T-cell (primary cell): ENCODE data around the gene SOD3. TPM values are rescaled to one million over a fixed set of nuclear protein-coding genes. Genes with fewer than 3 reads are reported as not detected.

ENCODE experiments used
- ATAC-seq, 4 experiments: fragments of 200-7000 bp in 3 of 4; fragments of 150-1000 bp in 1 of 4; cut with Tn5 transposase; replicated peaks in 1 of 4; 1 replicate in 3 of 4; 2 replicates in 1 of 4; pipeline ENCODE4 v1.10.0; 2021; ENCODE audit warnings: moderate library complexity in 3 of 4, mild to moderate bottlenecking in 2 of 4, moderate number of reproducible peaks in 1 of 4
- CTCF ChIA-PET, 2 donors: fragments of 300-600 bp; sonication (Branson Sonifier 250); formaldehyde crosslinking; loops; one replicate each; lab custom pipeline; 2022; ENCODE audit warnings: antibody characterized with exemption in 2 of 2; lab: Charles Lee
- POLR2A ChIA-PET, 2 donors: fragments of 300-600 bp; sonication (Branson Sonifier 250); formaldehyde crosslinking; loops; one replicate each; lab custom pipeline; 2022; ENCODE audit warnings: antibody characterized with exemption in 2 of 2; lab: Charles Lee
- DNase-seq, 35 experiments: peaks; one replicate each; pipeline versions ENCODE4 v3.0.0 to v3.0.0-alpha.2; 2013 to 2023
- H3K27ac ChIP-seq: one replicate; pipeline ENCODE4 v1.5.1; 2013; ENCODE audit warnings: low read length
- H3K27me3 ChIP-seq, 2 experiments: replicated peaks in 1 of 2; 1 replicate in 1 of 2; 2 replicates in 1 of 2; pipeline versions ENCODE4 v1.6.1 to v1.7.0; 2013; ENCODE audit warnings: low read length in 1 of 2, mixed read lengths in 1 of 2; ENCODE audit not compliant: control insufficient read depth in 2 of 2, insufficient read depth in 2 of 2; ENCODE audit errors: extremely low read depth in 1 of 2
- H3K36me3 ChIP-seq, 2 donors: 1 replicate in 1 of 2; 2 replicates in 1 of 2; pipeline versions ENCODE4 v1.6.1 to v1.7.0; 2013; ENCODE audit warnings: low read length in 1 of 2; ENCODE audit not compliant: control insufficient read depth in 2 of 2, insufficient read depth in 1 of 2; ENCODE audit errors: extremely low read depth in 1 of 2
- H3K4me1 ChIP-seq, 2 experiments: 1 replicate in 1 of 2; 2 replicates in 1 of 2; pipeline versions ENCODE4 v1.6.1 to v1.7.0; 2013; ENCODE audit warnings: low read length in 2 of 2, mixed read lengths in 1 of 2; ENCODE audit not compliant: insufficient read depth in 2 of 2, control insufficient read depth in 1 of 2; ENCODE audit errors: extremely low read depth in 1 of 2
- H3K4me3 ChIP-seq, 2 donors: 1 replicate in 1 of 2; 2 replicates in 1 of 2; pipeline versions ENCODE4 v1.5.1 to v1.7.0; 2013; ENCODE audit warnings: mild to moderate bottlenecking in 2 of 2, low read length in 1 of 2, moderate library complexity in 1 of 2; ENCODE audit not compliant: control insufficient read depth in 1 of 2; ENCODE audit errors: extremely low read depth in 1 of 2
- H3K9me3 ChIP-seq: 2 replicates; pipeline ENCODE4 v1.7.0; 2013
- H3K27ac Mint-ChIP-seq, 2 donors: one replicate each; pipeline ENCODE4 v1.8.0; 2020 to 2021; ENCODE audit warnings: mild to moderate bottlenecking in 2 of 2, mixed read lengths in 2 of 2
- H3K27me3 Mint-ChIP-seq, 2 donors: one replicate each; pipeline ENCODE4 v1.8.0; 2021 to 2022; ENCODE audit warnings: mixed read lengths in 2 of 2
- H3K36me3 Mint-ChIP-seq: one replicate; pipeline ENCODE4 v1.8.0; 2021; ENCODE audit warnings: mixed read lengths
- H3K4me1 Mint-ChIP-seq, 3 donors: one replicate each; pipeline ENCODE4 v1.8.0; 2020 to 2022; ENCODE audit warnings: mixed read lengths in 3 of 3, mild to moderate bottlenecking in 1 of 3
- H3K4me3 Mint-ChIP-seq, 3 donors: one replicate each; pipeline ENCODE4 v1.8.0; 2020 to 2022; ENCODE audit warnings: mild to moderate bottlenecking in 3 of 3, mixed read lengths in 3 of 3, moderate library complexity in 3 of 3
- H3K9me3 Mint-ChIP-seq, 3 donors: one replicate each; pipeline ENCODE4 v1.8.0; 2020 to 2022; ENCODE audit warnings: mixed read lengths in 3 of 3
- WGBS: methylation state at CpG from one replicate; pipeline ENCODE4 v1.1.5; 2013; ENCODE audit warnings: missing lambda C conversion rate; ENCODE audit not compliant: insufficient coverage; 5-methylcytosine and 5-hydroxymethylcytosine counted together
- total RNA-seq, 35 experiments: library from RNA in 6 of 35; stranded (reverse) in 6 of 35; fragments of 120-200 nt in 1 of 35; gene quantifications; one replicate each; pipeline versions ENCODE4 v1.2.1 to v1.2.4 and lab custom pipeline; 2013 to 2026

SOD3 gene
- total RNA-seq, 5 donors from 2014 or later (not counting 1 experiment from before 2014, with no cell fraction given): 0.23 to 0.35 (median 0.28) TPM; not detected in 2

- no peak for DNase-seq
- Mint-ChIP-seq H3K27me3 (peaks cover 22 to 25% of the 10 kb centered on the region in 2 donors), H3K4me3 (no peak overlapping the region), H3K36me3 (no peaks in the 10 kb centered on the region), H3K9me3 (peaks cover 0 to 4% (median 0%) of the 10 kb centered on the region in 3 donors), H3K4me1 (no peaks in the 10 kb centered on the region), H3K27ac (no peak overlapping the region)
- ChIA-PET CTCF (interaction anchor here in 1 of 2 donors (0.6 kb wide), 1 partner anchor 540 kb away, joined by 5 read pairs; no protein-coding TSS in a partner anchor), POLR2A (no interaction called here)
- ATAC-seq: no peak
- Histone ChIP-seq H3K9me3 (no peaks in the 10 kb centered on the region), H3K27ac (no peak overlapping the region), H3K27me3 (peaks cover 0 to 14% of the 10 kb centered on the region in 2 experiments), H3K4me3 (no peak overlapping the region), H3K4me1 (no peaks in the 10 kb centered on the region), H3K36me3 (no peaks in the 10 kb centered on the region)
- 63% methylated on average over 2 of the region's 4 CpGs for WGBS
Measured at GRCh38 chr4:24794051-24794450, 1.3 kb upstream of the SOD3 start.

GRCh38 chr4:24794480-24794879, 893 bp upstream of the SOD3 start:
- Histone ChIP-seq H3K4me3 (no peak overlapping the region), H3K4me1 (no peaks in the 10 kb centered on the region), H3K27me3 (peaks cover 0 to 18% of the 10 kb centered on the region in 2 experiments), H3K9me3 (no peaks in the 10 kb centered on the region), H3K27ac (no peak overlapping the region), H3K36me3 (no peaks in the 10 kb centered on the region)
- Mint-ChIP-seq H3K36me3 (no peaks in the 10 kb centered on the region), H3K4me1 (no peaks in the 10 kb centered on the region), H3K27ac (no peak overlapping the region), H3K27me3 (peaks cover 23 to 26% of the 10 kb centered on the region in 2 donors), H3K4me3 (no peak overlapping the region), H3K9me3 (peaks cover 0 to 4% (median 0%) of the 10 kb centered on the region in 3 donors)
- ChIA-PET POLR2A (no interaction called here), CTCF (no interaction called here)
- DNase-seq (no peak), ATAC-seq (no peak)
- 89% methylated on average over 7 of the region's 10 CpGs for WGBS

DNA sequence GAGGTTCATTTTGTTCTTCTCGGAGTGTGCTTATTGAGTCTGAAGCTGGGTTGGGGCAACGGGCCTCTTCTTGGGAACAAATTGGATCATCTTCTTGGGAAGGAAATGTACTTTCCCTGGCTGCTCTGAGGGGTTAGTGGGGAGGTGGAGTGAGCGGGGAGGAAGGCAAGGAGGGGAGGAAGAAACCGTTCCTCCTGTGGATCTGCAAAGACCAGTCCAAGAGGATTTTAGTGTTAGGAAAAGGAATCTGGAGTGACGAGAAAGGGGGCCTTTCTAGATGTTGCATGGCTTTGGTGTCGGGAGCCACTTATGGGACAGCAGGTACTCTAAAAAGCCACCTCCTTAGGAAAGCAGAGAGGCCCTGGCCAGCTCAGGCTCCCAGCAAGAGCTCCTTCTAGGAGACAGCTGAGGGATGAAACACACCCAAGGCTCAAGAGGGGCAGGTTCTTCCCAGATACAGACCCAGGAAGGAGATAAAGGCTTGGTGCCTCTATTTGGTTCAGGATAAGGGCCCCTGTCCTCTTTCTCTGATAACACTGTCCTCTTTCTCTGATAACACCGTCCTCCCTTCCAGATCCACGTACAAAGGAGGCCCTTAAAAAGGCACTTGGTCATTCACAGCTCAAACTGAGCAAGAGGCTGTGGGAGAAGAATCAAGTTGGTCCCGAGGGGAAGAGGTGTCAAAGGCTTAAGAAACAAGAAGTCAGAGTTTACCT, 451 bp downstream of the SOD3 start:
- peaks cover 23 to 28% of the 10 kb centered on the region in 2 donors for H3K27me3 Mint-ChIP-seq
- no peaks in the 10 kb centered on the region for H3K4me1 ChIP-seq
- DNase-seq: no peak
- no peak overlapping the region for H3K27ac ChIP-seq
- no peaks in the 10 kb centered on the region for H3K4me1 Mint-ChIP-seq
- no peak overlapping the region for H3K27ac Mint-ChIP-seq
- no peak overlapping the region for H3K4me3 ChIP-seq
- H3K36me3 ChIP-seq: no peaks in the 10 kb centered on the region
- POLR2A ChIA-PET: no interaction called here
- WGBS: 74% methylated on average over 5 of the region's 9 CpGs
- ATAC-seq: no peak
- peaks cover 0 to 4% (median 0%) of the 10 kb centered on the region in 3 donors for H3K9me3 Mint-ChIP-seq
- no peaks in the 10 kb centered on the region for H3K36me3 Mint-ChIP-seq
- H3K4me3 Mint-ChIP-seq: no peak overlapping the region
- no peaks in the 10 kb centered on the region for H3K9me3 ChIP-seq
- CTCF ChIA-PET: interaction anchor here in 1 of 2 donors (0.6 kb wide), 1 partner anchor 27 kb away, joined by 3 read pairs; no protein-coding TSS in a partner anchor
- H3K27me3 ChIP-seq: peaks cover 0 to 22% of the 10 kb centered on the region in 2 experiments

DNA sequence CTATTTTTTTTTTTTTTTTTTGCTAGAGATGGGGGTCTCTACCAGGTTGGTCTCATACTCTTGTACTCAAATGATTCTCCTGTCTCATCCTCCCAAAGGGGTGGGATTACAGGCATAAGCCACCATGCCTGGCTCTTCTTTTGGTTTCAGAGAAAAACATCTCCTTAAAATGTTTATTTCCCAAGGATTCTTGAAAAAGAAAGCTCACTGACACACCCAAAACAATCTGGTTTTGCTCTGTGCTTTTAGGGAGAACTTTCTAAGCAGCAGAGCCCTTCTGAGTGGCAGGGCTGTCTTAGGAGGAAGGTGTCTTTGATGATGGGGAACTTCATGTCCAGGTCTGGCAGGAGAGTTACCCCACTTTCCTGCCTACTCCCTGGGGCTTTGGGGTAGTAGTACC, 1.2 kb downstream of the SOD3 start:
- Histone ChIP-seq H3K9me3 (no peaks in the 10 kb centered on the region), H3K27me3 (peaks cover 0 to 30% of the 10 kb centered on the region in 2 experiments), H3K27ac (no peak overlapping the region), H3K4me1 (no peaks in the 10 kb centered on the region), H3K4me3 (no peak overlapping the region), H3K36me3 (no peaks in the 10 kb centered on the region)
- POLR2A ChIA-PET: interaction anchor here in 1 of 2 donors (0.7 kb wide), 1 partner anchor 11 kb away, joined by 5 read pairs; no protein-coding TSS in a partner anchor
- no peaks in the 10 kb centered on the region for H3K36me3 Mint-ChIP-seq
- peaks cover 0 to 4% (median 0%) of the 10 kb centered on the region in 3 donors for H3K9me3 Mint-ChIP-seq
- DNase-seq (no peak), ATAC-seq (no peak)
- CTCF ChIA-PET: interaction anchor here (0.6 to 0.7 kb wide), 2 partner anchors 28 to 245 kb away, joined by 3 read pairs; no protein-coding TSS in a partner anchor
- H3K4me1 Mint-ChIP-seq: no peaks in the 10 kb centered on the region
- H3K27me3 Mint-ChIP-seq: peaks cover 30 to 36% of the 10 kb centered on the region in 2 donors
- no peak overlapping the region for H3K27ac Mint-ChIP-seq
- no peak overlapping the region for H3K4me3 Mint-ChIP-seq

DNA sequence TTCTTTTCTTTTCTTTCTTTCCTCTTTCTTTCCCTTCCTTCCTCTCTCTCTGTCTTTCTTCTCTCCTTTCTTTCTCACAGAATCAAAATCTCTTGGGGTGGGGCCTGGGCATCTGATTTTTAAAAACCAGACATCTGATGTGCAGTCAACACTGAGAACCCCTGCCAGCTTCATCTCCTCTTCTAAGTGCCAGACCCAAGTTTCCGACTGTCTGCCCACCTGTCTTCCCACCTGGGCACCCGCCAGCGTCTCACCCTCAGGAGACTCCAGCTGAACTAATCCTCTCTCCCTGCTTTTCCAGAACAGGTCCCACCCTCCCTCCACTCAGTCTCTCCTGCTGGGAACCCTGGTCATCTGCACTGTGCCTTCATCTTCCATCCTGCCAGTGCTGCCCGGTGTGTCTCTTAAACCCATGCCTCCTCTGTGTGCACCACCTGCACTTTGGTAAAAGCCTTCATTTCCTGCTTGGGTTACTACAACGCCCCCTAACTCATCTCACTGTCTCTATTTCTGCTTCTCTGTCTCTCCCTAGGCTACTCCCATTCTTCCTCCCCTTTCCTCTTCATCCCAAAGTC, 2.8 kb downstream of the SOD3 start:
- no peak for ATAC-seq
- 59% methylated on average over 5 of the region's 5 CpGs for WGBS
- Histone ChIP-seq H3K36me3 (no peaks in the 10 kb centered on the region), H3K27me3 (peaks cover 0 to 30% of the 10 kb centered on the region in 2 experiments), H3K4me3 (no peak overlapping the region), H3K4me1 (no peaks in the 10 kb centered on the region), H3K27ac (no peak overlapping the region), H3K9me3 (no peaks in the 10 kb centered on the region)
- H3K9me3 Mint-ChIP-seq: peaks cover 0 to 4% (median 0%) of the 10 kb centered on the region in 3 donors
- H3K4me1 Mint-ChIP-seq: no peaks in the 10 kb centered on the region
- CTCF ChIA-PET: no interaction called here
- no peak overlapping the region for H3K27ac Mint-ChIP-seq
- POLR2A ChIA-PET: no interaction called here
- no peak for DNase-seq
- no peak overlapping the region for H3K4me3 Mint-ChIP-seq
- H3K27me3 Mint-ChIP-seq: peaks cover 43 to 50% of the 10 kb centered on the region in 2 donors
- no peaks in the 10 kb centered on the region for H3K36me3 Mint-ChIP-seq

DNA sequence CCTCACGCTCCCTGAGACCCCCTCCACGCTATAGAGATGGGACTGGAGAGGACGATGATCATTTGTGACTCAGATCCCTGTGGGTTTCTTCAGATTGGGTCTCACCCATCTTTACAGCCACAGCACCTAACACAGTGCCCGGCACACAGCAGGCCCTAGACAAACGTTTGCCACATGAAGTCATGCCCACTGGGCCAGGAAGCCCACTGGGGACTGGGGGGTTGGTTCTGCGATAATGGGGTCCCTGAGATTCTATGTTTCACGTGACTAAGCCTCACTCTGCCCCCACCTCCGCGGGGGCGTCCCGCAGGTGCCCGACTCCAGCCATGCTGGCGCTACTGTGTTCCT, 3.8 kb downstream of the SOD3 start:
- Histone ChIP-seq H3K4me3 (no peak overlapping the region), H3K27ac (no peak overlapping the region), H3K9me3 (no peaks in the 10 kb centered on the region), H3K4me1 (no peaks in the 10 kb centered on the region), H3K27me3 (peaks cover 0 to 30% of the 10 kb centered on the region in 2 experiments), H3K36me3 (no peaks in the 10 kb centered on the region)
- ChIA-PET CTCF (no interaction called here), POLR2A (no interaction called here)
- no peak for DNase-seq
- ATAC-seq: no peak
- WGBS: 70% methylated on average over 11 of the region's 13 CpGs
- peaks cover 0 to 4% (median 0%) of the 10 kb centered on the region in 3 donors for H3K9me3 Mint-ChIP-seq
- peaks cover 51 to 52% of the 10 kb centered on the region in 2 donors for H3K27me3 Mint-ChIP-seq
- no peak overlapping the region for H3K27ac Mint-ChIP-seq
- H3K36me3 Mint-ChIP-seq: no peaks in the 10 kb centered on the region
- H3K4me1 Mint-ChIP-seq: no peaks in the 10 kb centered on the region
- no peak overlapping the region for H3K4me3 Mint-ChIP-seq
